HCT116 (cell line): ENCODE measurements around the gene AKR7A3. TPM values are rescaled to one million over a fixed set of nuclear protein-coding genes. Genes with fewer than 3 reads are reported as not detected.

Source experiments
- ATAC-seq: fragments of 200-7000 bp; cut with Tn5 transposase; 2 replicates; pipeline ENCODE4 v1.9.1; 2020; ENCODE audit warnings: mild to moderate bottlenecking, moderate library complexity
- BruUV-seq: library from RNA; stranded (reverse); fragments of 400-500 nt; replicated peaks from 2 replicates; lab custom pipeline; 2021; lab: Mats Ljungman, UMichigan
- CTCF ChIA-PET: fragments of 300-600 bp; sonication (Branson Sonifier 250); formaldehyde crosslinking; loops from one replicate; lab custom pipeline; 2021; ENCODE audit warnings: antibody characterized with exemption; lab: Charles Lee
- POLR2A ChIA-PET: fragments of 300-600, 350-600 bp; sonication (Branson Sonifier 250); formaldehyde crosslinking; loops from one replicate; lab custom pipeline; 2021; ENCODE audit warnings: antibody characterized with exemption; lab: Charles Lee
- RAD21 ChIA-PET, 2 experiments: fragments of 300-600 bp; sonication (Branson Sonifier 250); formaldehyde crosslinking; loops; one replicate each; lab custom pipeline; 2023; ENCODE audit warnings: low total read pairs in 2 of 2; ENCODE audit not compliant: uncharacterized antibody in 2 of 2, unreplicated experiment in 2 of 2, low non-redundant PET in 1 of 2; lab: Charles Lee
- DNase-seq: peaks from one replicate; pipeline ENCODE4 v3.0.0-alpha.2; 2010; ENCODE audit warnings: low read depth, low spot score
- H2AFZ ChIP-seq: fragments of 200-600 bp; shearing (Covaris generic), sonication (generic); 2 replicates; pipeline ENCODE4 v1.6.1; 2017; ENCODE audit warnings: low read depth, mixed run types, mixed read lengths, antibody characterized with exemption, low read length; ENCODE audit not compliant: poor library complexity, severe bottlenecking
- H3K27ac ChIP-seq: 2 replicates; pipeline ENCODE4 v1.5.1; 2012; ENCODE audit warnings: low read depth, low read length
- H3K27me3 ChIP-seq: fragments of 200-600 bp; sonication (generic); 2 replicates; pipeline ENCODE4 v1.6.1; 2016; ENCODE audit warnings: mixed run types, low read length, mixed read lengths; ENCODE audit not compliant: insufficient read depth
- H3K36me3 ChIP-seq, 2 experiments: fragments of 200-500 bp in 1 of 2; fragments of 200-600 bp in 1 of 2; sonication (Bioruptor generic) in 1 of 2; sonication (generic) in 1 of 2; 2 replicates each; pipeline versions ENCODE4 v1.5.1 to v1.6.1; 2014 to 2016; ENCODE audit warnings: low read length in 2 of 2, inconsistent platforms in 1 of 2, mixed read lengths in 1 of 2, mixed run types in 1 of 2; ENCODE audit not compliant: insufficient read depth in 2 of 2, control insufficient read depth in 1 of 2
- H3K4me1 ChIP-seq, 2 experiments: fragments of 200-600 bp in 1 of 2; sonication (generic) in 1 of 2; 2 replicates each; pipeline versions ENCODE4 v1.5.1 to v1.6.1; 2012 to 2017; ENCODE audit warnings: low read length in 2 of 2, inconsistent platforms in 1 of 2, mild to moderate bottlenecking in 1 of 2, mixed read lengths in 1 of 2, mixed run types in 1 of 2, moderate library complexity in 1 of 2; ENCODE audit not compliant: insufficient read depth in 2 of 2, control insufficient read depth in 1 of 2
- H3K4me2 ChIP-seq: fragments of 200-600 bp; sonication (generic); 2 replicates; pipeline ENCODE4 v1.6.1; 2017; ENCODE audit warnings: mixed run types, low read length, mixed read lengths
- H3K4me3 ChIP-seq, 2 experiments: fragments of 200-600 bp in 1 of 2; sonication (generic) in 1 of 2; replicated peaks in 1 of 2; 2 replicates each; pipeline ENCODE4 v1.5.1; 2011 to 2016; ENCODE audit warnings: low read length in 2 of 2, control low read depth in 1 of 2, low read depth in 1 of 2, mild to moderate bottlenecking in 1 of 2, mixed read lengths in 1 of 2, mixed run types in 1 of 2
- H3K79me2 ChIP-seq: fragments of 200-600 bp; sonication (generic); 2 replicates; pipeline ENCODE4 v1.6.1; 2017; ENCODE audit warnings: mild to moderate bottlenecking, mixed run types, low read length, moderate library complexity, mixed read lengths; ENCODE audit not compliant: insufficient read depth
- H3K9ac ChIP-seq: fragments of 200-600 bp; sonication (generic); 2 replicates; pipeline ENCODE4 v1.6.1; 2016; ENCODE audit warnings: low read length, mixed read lengths
- H3K9me2 ChIP-seq: fragments of 200-600 bp; sonication (generic), shearing (Covaris generic); 2 replicates; pipeline ENCODE4 v1.6.1; 2017; ENCODE audit warnings: mixed run types, mild to moderate bottlenecking, moderate library complexity; ENCODE audit not compliant: insufficient read depth
- H3K9me3 ChIP-seq, 2 experiments: fragments of 200-500 bp in 1 of 2; fragments of 200-600 bp in 1 of 2; sonication (Bioruptor generic) in 1 of 2; sonication (generic) in 1 of 2; 2 replicates each; pipeline ENCODE4 v1.6.1; 2014 to 2017; ENCODE audit warnings: low read length in 2 of 2, mixed read lengths in 2 of 2, inconsistent platforms in 1 of 2, low read depth in 1 of 2, mild to moderate bottlenecking in 1 of 2, mixed run types in 1 of 2, moderate library complexity in 1 of 2; ENCODE audit not compliant: control insufficient read depth in 1 of 2, insufficient read depth in 1 of 2
- H4K20me1 ChIP-seq: fragments of 200-600 bp; sonication (generic), shearing (Covaris generic); 2 replicates; pipeline ENCODE4 v1.6.1; 2017; ENCODE audit warnings: mixed run types, mild to moderate bottlenecking, moderate library complexity; ENCODE audit not compliant: insufficient read depth
- ATF3 ChIP-seq: IDR thresholded peaks from 2 replicates; pipeline ENCODE4 v1.6.1; 2012
- CBX3 ChIP-seq: IDR thresholded peaks from 2 replicates; pipeline ENCODE4 v1.6.1; 2012; ENCODE audit warnings: low read depth
- CEBPB ChIP-seq: IDR thresholded peaks from 2 replicates; pipeline ENCODE4 v1.6.1; 2012; ENCODE audit warnings: low read depth
- FOSL1 ChIP-seq: IDR thresholded peaks from 2 replicates; pipeline ENCODE4 v1.6.1; 2012; ENCODE audit warnings: low read depth
- JUND ChIP-seq: IDR thresholded peaks from 2 replicates; pipeline ENCODE4 v1.6.1; 2012
- POLR2AphosphoS5 ChIP-seq: IDR thresholded peaks from 2 replicates; pipeline ENCODE4 v1.6.1; 2011; ENCODE audit warnings: mild to moderate bottlenecking, low read depth, low read length, moderate library complexity
- SP1 ChIP-seq: IDR thresholded peaks from 2 replicates; pipeline ENCODE4 v1.6.1; 2012; ENCODE audit warnings: low read depth
- SRF ChIP-seq: IDR thresholded peaks from 2 replicates; pipeline ENCODE4 v1.6.1; 2012; ENCODE audit warnings: low read depth
- ZBTB33 ChIP-seq: IDR thresholded peaks from 2 replicates; pipeline ENCODE4 v1.6.1; 2011; ENCODE audit warnings: mild to moderate bottlenecking, low read length, moderate library complexity; ENCODE audit not compliant: insufficient replicate concordance; ENCODE audit errors: extremely low read depth
- ZFX ChIP-seq: fragments of 450-650 bp; IDR thresholded peaks from 2 replicates; pipeline ENCODE4 v1.6.1; 2017
- intact Hi-C: fragments of 100-400 bp; cut with micrococcal nuclease; formaldehyde crosslinking; loops from 2 replicates; pipeline ENCODE4 v1.10.0; 2022
- total RNA-seq: library from RNA; stranded (reverse); gene quantifications from one replicate; pipeline ENCODE4 v1.2.1, GENCODE V29; 2021; ENCODE audit not compliant: unreplicated experiment

AKR7A3 gene
- total RNA-seq, 1 experiment from 2014 or later: 1.7 TPM

- ChIA-PET POLR2A (no interaction called here), RAD21 (no interaction called here), CTCF (no interaction called here)
- peaks cover 17 to 18% of the 10 kb centered on the region in 2 experiments for H3K36me3 ChIP-seq
- H3K4me2 ChIP-seq: no peak overlapping the region
- intact Hi-C loops: no loop called here
- ATAC-seq (no peak), DNase-seq (no peak)
- H3K9ac ChIP-seq: no peak overlapping the region
- H2AFZ ChIP-seq: no peak overlapping the region
- no peaks in the 10 kb centered on the region for H3K4me1 ChIP-seq
- BruUV-seq: no TSS peak
- no peak overlapping the region for H3K4me3 ChIP-seq
- H3K79me2 ChIP-seq: no peaks in the 10 kb centered on the region
- no peaks in the 10 kb centered on the region for H3K9me2 ChIP-seq
- H3K27ac ChIP-seq: no peak overlapping the region
- peaks cover 0 to under 1% of the 10 kb centered on the region in 2 experiments; a peak in 1 of 4 replicates for H3K9me3 ChIP-seq
- TF ChIP-seq SRF (no peak), ZFX (no peak)
- TF ChIP-seq, all 23 proteins: peak for 0
- no peaks in the 10 kb centered on the region for H4K20me1 ChIP-seq
- H3K27me3 ChIP-seq: no peaks in the 10 kb centered on the region
Measured at GRCh38 chr1:19300211-19300610, 11.6 kb upstream of the AKR7A3 start.

GRCh38 chr1:19294638-19295037 lies 6.1 kb upstream of the AKR7A3 start:
- H3K4me3 ChIP-seq: no peak overlapping the region
- H3K9me2 ChIP-seq: no peaks in the 10 kb centered on the region
- no peak overlapping the region for H3K27ac ChIP-seq
- H3K4me2 ChIP-seq: no peak overlapping the region
- BruUV-seq: no TSS peak
- no peak for TF ChIP-seq FOSL1
- TF ChIP-seq SP1: no peak
- TF ChIP-seq ATF3: no peak
- TF ChIP-seq CBX3: no peak
- TF ChIP-seq CEBPB: no peak
- TF ChIP-seq JUND: no peak
- TF ChIP-seq POLR2AphosphoS5: no peak
- TF ChIP-seq ZBTB33: no peak
- TF ChIP-seq, all 23 proteins: peak for 0
- Histone ChIP-seq H3K79me2 (no peaks in the 10 kb centered on the region), H3K9ac (no peak overlapping the region), H3K36me3 (no peaks in the 10 kb centered on the region), H4K20me1 (no peaks in the 10 kb centered on the region), H3K4me1 (no peaks in the 10 kb centered on the region), H3K27me3 (no peaks in the 10 kb centered on the region), H2AFZ (no peak overlapping the region), H3K9me3 (peaks cover 0 to 5% of the 10 kb centered on the region in 2 experiments; a peak in 1 of 4 replicates)
- RAD21 ChIA-PET: no interaction called here
- intact Hi-C loops: no loop called here
- CTCF ChIA-PET: no interaction called here
- ATAC-seq: no peak
- POLR2A ChIA-PET: no interaction called here
- DNase-seq: no peak
